ENCODE results near the gene COL8A1. TPM values are rescaled to one million over a fixed set of nuclear protein-coding genes. Genes with fewer than 3 reads are reported as not detected.
"Not testable (repeated sequence)": the region's sequence is repeated elsewhere in the genome, so short reads cannot be mapped to it uniquely, and the experiment has no call there.

The COL8A1 gene
- total RNA-seq, 1 experiment from 2014 or later: 5.2 TPM

DNA sequence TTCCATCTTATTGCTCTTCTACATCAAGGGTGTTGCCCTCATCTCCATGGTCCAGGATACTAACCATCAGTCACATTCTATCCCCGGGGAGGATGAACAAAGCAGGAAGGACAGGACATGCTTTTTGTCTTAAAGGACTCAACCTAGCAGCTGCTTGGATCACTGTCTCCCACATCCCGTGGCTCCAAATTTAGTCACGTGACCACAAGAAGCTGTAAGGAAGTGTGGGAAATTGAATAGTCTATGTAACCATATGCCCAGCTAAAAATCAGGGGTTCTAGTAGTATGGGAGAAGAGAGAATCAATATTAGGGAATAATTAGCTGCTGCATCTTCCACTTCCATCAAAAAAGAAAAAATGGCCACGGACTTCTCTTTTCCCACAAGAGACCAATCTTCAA is 161.0 kb downstream of the COL8A1 start:
- DNase-seq (ENCODE audit: low read depth): no peak

DNA sequence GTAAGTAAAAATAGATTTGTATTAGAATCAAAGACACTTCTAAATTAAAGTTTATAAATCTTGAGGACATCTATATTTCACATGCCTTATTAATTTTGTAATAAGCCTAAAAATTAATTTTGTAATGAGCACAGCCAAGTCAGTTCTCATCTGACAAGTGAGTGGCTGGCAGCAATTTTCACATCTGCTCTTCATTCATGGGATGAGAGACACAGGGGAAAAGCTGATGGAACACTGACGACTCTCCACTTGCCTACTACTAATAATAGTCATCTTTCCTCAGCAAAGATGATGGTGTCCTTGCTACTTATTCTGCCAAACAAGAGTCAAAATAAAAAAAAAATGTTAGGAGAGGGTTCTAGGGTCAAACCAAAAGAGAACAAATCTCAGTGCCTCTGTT is 164.9 kb downstream of the COL8A1 start:
- DNase-seq (ENCODE audit: low read depth): no peak

DNA sequence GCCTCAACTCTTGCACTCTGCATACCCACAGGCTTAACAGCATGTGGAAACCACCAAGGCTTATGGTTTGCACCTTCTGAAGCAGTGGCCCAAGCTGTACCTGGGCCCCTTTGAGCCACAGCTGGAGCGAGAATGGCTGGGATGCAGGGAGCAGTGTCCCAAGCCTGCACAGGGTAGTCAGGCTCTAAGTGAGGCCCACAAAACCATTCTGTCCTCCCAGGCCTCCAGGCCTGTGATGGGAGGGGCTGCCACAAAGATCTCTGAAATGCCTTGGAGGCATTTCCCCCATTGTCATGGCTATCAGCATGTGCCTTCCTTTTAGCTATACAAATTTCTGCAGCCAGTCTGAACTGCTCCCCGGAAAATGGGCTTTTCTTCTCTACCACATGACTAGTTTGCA is 166.8 kb downstream of the COL8A1 start:
- DNase-seq (ENCODE audit: low read depth): no peak

DNA sequence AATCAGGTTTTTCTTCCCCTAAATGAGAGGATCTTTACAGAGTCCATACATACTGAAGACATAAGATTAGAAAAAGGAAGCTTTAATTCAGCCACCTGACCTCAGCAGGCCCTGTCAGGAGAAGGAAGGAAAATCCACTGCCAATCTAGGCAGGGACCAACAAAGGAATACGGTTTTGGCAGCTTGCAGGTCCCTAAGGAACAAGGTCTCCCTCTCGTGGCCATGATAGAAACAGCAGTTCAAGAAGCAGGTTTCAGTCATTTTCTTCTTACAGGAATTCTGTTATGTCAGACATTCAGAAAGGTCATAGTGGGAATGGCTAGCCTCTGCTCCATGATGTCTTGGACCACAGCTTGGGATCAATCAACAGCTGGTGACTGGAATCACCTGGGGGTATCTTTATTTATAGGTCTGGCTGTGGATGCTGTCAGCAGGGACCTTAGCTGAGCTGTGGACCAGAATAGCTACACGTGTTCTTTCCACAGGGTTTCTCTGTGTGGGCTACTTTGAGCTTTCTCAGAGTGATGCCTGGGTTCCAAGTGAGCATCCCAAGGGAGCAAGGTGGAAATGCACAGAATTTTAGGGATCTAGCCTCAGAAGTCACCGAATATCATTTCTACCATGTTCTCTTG is 169.9 kb downstream of the COL8A1 start:
- peak; percentile 71 for DNase-seq (ENCODE audit: low read depth)

DNA sequence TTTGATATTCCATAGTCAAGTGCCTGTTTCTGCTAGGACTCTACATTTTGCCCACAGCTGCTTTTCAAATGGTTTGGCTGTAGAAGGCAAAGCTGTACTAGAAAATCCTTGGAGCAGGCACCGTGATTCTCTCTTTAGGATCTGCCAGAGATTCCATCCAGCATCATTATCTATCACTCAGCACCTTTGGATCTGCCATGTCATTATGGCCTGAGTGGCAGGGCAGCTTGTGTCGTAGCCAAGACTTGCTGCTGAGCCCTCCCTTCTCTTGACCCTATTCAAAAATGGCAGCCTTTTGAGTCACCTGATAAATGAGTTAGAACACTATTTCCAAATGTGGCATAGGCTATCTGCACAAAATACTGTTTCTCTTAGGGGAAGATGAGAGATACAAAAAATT is 171.2 kb downstream of the COL8A1 start:
- no peak for DNase-seq (ENCODE audit: low read depth)

DNA sequence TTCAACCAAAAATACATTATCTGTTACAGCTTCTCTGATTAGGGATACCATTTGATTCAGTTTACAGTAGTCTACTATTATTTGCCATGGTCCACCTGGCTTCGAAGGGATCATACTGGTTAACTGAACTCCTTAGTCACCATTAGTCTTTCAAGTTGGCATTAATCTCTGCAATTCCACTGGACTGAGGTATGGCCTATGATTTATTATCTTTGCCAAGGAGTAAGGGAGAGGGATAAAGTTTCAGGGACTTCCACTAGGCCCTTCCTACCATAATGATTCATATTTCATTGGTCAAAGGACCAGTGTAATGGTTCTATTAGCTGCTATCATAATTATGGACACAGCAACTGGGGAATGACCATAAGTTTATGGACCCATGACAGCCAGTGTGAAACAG is 172.0 kb downstream of the COL8A1 start:
- DNase-seq (ENCODE audit: low read depth): no peak

DNA sequence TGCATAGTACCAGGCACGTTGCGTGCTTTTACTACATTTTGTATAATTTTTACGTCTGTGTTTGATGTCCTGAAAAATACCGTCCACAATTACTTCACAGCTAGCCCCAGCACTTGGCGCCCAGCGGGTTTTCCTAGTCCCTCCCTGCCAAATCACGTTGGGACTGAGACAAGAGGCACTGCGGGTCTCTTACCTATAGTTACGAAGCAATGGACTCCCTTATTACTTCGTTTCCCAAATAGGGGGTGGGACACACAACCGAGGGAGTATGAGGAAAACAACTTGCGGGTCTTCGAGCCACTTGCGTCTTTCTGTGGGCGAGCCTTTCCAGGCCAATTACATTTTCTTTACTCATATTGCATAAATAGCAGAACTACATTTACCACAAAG is 178.6 kb downstream of the COL8A1 start:
- peak; percentile 41 for DNase-seq (ENCODE audit: low read depth)

DNA sequence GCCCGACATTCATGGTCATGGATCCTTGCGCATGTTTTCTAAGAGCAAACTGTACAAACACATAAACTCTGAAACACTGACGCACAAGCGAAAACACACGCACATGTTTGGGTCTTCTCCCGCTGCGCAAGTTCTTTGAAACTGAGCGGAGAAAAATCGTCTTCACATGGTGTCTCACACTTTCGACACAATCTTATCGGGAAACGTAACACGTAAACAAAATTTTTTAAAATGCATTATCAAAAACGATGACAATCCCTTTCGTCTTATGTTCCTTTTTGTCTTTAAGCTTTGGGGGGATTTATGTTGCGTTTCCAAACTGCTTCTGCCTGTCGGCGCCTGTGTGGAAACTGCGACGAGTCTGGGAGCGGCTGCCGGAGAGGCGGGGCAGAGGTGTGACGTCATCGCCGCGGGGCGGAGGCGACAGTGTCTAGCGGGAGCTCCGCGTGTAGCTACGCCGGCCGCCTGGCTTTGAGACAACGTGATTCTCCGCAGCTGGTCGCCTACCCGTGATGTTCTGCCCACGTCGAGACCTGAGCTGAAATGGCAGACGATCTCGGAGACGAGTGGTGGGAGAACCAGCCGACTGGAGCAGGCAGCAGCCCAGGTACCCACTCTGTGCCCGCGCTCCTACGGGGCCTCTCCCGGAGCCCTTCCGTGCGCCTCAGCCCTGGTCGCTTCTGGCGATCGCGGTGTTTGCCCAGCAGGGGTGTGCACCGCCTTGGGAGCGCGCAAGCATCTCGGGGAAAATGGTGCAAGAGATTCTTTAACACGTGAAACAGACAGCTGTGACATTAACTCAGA is 179.2 kb downstream of the COL8A1 start, which contains the start of gene CMSS1:
TSS of gene CMSS1 (plus strand) at position 426 of the 804 bp plus-strand sequence.
- DNase-seq (ENCODE audit: low read depth): peak; percentile 96

DNA sequence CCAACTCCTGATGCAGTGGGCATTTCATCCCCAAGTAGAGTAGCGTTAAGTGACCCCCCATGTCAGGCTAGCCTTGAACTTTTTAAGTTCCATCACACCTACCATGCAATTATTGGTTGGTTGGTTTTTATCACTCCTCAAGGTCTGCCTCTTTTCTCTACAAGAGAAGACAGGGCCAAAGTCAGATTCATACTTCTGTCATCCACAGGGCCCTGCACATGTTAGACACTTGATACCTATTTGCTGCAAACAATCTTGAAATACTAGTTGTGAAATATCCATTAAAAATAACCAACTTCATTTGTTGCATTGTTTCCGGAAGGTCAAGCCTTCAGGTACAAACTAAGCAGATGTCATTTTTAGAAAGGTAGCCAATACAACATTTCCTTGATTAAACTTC is 180.4 kb downstream of the COL8A1 start:
- DNase-seq (ENCODE audit: low read depth): no peak

DNA sequence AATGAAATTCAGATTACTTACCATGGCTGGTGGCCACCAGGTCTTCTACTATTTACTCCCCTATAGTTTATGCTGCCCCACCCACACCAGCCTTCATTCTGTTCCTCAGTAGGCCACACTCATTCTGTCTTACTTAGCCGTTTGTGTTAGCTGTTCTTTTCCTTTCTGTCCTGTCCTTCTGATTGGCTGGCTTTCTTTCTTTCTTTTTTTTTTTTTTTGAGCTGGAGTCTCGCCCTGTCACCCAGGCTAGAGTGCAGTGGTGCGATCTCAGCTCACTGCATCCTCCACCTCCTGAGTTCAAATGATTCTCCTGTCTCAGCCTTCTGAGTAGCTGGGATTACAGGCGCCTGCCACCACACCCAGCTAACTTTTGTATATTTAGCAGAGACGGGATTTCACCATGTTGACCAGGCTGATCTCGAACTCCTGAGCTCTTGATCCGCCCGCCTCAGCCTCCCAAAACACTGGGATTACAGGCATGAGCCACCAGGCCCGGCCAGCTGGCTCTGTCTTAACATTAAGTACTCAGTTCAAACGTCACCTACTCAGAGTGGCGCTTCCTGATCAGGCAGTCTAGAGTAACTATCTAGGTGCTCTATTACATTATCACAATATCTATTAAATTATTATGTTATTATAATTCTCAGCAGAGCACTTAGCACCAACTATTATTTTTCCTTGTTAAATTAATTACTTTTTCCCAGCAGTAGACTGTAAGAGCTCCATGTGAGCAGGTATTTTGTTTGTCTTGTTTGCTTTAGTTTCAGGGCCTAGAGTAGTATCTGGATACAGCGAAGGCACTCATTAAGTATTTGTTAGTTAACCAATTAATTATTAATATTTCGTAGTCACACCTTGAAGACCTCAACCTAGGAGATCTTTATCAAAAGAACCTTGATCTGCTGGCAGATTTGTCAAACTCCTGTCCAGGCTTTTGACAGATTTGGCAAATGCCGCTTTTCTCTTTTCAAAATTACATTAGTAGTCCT is 185.6 kb downstream of the COL8A1 start:
- DNase-seq (ENCODE audit: low read depth): no peak

DNA sequence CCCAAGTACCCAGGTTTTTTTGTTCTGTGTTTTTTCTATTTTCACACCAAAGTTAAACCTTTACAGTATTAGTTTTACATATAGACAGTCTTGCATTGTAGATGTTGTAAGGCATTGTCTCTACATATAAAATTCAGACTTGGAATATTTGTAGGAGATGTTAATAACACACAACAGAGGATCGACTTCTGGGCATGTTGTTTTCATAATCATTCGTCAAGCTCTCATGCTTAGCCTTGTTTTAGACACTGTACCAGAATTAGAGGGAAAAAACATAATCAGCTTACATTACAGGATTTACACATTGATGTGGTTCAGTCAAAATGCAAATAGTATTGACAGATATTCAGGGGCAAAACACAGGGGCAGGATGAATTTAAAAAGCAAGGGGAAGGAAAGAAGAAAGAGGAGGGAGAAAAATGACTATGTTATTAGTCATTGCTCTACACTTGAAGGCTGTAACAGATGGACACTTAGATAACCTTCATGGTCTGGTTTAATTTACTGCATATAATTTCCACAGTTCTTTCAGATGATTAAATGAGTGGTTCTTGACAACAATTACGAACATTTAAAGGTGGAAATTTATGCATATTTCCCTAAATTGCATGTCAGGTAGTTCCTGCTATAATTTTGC is 186.7 kb downstream of the COL8A1 start:
- DNase-seq (ENCODE audit: low read depth): peak; percentile 11

DNA sequence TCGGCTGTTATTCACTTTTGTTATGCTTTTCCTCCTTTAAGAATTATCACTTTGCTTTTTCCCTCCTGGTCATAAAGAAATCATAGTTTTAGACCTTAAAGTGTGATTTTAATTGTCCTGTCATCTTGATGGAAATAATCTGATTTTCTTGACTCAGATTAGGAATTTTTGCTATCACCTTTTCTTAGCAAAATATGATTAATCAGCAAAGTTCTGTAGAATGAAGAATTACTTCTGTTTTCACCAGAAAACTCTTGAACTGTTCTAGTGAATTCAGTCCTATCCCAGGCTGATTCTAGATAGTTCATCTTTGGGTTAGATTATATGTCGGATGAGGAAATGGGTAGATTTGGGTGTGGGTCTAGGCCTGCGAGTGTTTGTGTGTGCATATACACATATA is 191.4 kb downstream of the COL8A1 start:
- no peak for DNase-seq (ENCODE audit: low read depth)

DNA sequence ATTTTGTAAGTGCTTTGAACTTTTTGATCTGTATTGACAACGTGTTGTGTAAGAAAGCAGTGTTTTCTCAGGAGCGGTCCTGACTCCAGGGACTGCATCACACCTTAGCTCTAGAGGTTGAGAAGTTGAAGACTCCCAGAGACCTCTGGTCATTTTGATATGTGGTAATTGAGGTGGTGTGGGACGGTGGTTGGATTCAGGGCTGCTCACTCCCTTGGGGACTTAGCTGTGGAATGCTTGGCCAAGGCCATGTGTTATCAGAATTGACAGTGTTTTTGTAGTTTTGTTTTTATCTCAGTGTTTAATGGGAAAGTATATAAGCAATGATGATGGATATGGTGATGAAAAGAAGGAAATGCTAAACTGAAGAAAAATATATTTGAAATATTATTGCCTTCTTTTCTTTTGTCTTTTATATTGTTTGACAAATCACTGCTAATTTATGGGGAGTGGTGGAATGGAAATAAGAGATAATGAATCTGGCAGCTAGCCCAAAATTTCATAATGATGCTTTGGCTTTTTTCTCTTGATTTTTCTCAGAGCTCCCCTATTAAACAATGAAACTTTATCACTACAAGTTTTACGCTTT is 195.3 kb downstream of the COL8A1 start:
- DNase-seq (ENCODE audit: low read depth): no peak

DNA sequence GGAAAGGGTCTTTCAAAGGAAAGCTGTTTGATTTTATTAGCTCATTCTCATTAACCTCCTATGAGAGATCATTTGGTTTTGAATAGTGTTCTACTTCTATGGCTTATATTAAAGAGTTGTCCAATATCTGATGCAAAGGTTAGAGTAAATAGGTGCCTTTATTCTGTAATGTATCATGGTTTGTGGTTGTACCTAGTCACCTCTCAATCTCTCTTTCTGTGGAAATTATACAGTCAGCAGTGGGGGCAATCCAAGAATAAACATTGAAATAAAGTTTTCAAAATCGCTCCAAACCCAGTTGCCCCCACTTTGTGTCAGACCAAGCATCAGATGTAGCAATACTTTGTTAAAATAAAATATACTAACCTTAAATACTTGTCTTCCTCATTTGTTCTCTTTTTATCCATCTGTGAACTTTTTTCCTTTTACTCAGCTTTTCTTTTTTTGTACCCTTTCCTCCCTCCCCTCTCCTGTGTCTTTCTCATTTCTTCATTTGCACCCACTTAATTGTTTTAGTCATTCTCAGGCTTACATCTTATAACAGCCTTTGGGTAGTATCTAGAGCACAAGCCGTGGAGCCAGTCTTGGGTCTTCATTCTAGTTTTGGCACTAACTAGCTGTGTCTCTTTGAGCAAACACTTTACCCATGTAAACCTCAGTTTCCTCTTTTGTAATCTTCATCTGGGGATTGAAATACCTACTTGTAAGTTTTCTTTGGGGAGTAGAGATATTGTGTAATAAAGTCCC is 196.0 kb downstream of the COL8A1 start:
- DNase-seq (ENCODE audit: low read depth): no peak

DNA sequence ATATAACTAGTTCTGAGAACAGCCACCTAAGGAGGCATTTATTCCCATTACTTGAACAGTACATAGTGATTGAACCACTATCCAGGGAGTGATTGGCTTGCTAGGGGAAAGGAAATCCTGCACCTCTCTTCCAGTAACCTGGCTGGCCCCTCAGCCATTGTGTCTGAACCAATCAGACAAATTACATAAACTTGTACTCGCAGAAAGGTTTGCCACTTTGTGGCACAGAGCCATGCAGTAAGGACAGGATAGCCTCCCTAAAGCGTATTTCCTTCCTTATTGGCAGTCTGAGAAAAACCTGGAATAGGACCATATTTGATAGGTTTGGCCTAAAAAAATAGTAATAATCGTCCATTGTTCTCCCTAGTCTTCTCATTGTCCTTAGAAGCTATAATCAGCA is 198.3 kb downstream of the COL8A1 start:
- DNase-seq (ENCODE audit: low read depth): no peak

DNA sequence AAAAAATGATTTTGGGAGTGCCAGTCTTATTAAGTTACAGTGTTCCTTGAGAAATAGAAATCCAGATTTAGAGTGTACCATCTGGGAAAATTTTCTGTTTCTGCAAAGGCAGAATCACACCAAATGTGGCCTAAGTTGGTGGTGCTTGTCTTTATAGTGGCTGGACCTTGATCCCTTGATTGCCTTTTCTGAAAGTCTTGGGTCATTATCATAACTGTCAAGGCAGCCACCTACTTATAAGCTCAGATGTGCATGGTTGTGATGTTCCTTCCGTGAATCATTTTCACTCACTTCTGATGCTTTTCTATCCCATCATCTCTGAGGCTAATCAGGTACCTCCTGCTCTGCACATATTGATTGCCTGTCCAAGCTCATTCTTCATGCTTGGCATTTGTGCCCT is 199.3 kb downstream of the COL8A1 start:
- no peak for DNase-seq (ENCODE audit: low read depth)

DNA sequence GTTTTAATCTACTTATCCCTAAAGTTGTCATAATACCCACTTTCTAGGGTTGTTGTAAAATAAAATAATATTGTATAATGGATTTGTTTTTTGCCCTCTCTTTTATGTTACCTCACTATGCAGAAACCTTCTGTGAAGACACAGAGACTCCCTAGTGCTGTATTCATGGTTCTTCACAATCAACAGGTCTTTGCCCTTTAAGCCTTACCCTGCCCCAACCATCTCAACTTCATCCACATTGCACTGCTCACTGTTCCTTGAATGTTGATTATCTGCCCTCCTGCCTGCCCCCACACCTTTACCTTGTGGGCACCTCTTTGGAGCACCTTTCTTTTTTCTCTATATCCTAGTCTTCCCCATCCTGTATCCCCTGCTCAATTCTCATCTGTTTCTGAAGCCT is 200.4 kb downstream of the COL8A1 start:
- no peak for DNase-seq (ENCODE audit: low read depth)

DNA sequence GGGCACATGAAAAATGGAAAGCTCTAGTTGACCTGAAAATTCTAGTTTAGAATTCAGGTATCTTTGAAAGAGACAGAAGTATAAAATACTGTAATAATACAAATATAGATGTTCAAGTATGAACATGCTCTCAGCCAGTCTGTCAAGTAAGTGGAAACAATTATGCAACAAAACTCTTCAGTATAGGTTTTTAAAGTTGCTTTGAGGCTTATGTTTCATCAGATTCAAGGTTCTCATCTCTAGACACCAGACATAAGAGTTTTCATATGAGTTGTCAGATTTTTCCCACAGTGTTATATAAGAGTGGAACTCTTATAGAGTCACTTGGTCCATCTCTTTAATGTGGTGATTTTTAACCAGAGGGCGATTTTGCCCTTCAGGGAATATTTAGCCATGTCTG is 201.2 kb downstream of the COL8A1 start:
- no peak for DNase-seq (ENCODE audit: low read depth)

DNA sequence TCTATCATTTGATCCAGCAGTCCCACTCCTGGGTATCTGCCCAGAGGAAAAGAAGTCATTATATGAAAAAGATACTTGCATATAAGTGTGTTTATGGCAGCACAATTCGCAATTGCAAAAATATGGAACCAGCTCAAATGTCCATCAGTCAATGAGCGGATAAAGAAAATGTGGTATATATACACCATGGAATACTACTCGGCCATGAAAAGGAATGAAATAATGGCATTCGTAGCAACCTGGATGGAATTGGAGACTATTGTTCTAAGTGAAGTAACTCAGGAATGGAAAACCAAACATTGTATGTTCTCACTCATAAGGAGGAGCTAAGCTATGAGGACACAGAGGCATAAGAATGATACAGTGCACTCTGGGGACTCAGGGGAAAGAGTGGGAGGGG is 203.6 kb downstream of the COL8A1 start:
- not testable (repeated sequence) for DNase-seq (ENCODE audit: low read depth)

DNA sequence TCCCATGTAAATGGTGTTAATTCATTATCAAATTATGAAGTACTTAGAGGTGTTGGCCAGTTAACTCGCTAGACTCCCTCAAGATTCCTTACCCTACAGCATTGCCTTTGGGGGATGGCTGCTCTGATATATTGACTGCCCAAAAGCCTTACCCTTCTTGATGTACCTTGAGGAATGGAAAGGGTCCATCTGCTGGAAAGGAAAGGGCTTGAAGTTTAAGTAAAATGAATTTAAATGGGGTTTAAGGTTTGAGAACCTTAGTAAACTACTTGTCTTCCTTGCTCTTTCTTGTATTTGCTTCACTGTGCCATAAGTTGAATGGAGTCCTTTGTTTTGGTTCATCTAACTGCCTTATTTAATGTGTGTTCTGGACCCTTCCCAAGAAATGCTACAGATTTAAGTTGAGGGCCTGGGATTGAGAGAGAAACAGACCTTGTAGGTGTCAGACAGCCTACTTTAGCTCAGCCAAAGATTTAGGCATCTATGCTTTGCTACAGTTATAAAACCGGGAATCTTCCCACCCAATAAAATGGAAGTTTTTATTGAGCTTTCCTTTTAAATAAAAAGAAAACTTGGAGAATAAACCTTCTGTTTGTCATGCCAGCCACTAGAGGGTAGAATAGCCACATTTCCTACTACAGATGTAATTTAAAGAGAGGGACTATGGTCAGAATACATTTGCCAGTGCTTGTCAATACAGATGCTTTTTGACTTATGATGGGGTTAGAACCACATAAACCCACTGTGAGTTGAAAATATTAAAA is 204.6 kb downstream of the COL8A1 start:
- peak; percentile 41 for DNase-seq (ENCODE audit: low read depth)

Data from Daoy (cell line).